ENCODE measurements around the gene TMEM229A.

DNA sequence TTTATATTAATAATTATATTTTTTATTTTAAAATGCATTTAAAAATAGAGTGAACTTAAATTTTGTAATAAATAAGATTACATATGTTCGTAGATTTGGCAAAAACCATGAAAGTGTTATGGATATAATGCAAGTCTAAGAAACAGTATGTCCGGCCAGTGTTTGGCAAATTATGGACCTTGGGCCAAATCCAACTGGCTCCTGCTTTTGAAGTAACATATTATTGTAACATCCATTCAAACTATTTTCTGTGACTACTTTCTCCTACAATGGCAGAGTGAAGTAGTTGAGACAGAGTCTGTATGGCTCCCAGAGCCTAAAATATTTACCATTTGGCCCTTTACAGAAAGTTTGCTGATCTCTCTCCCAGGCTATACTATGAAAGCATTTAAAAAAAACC, 38.9 kb downstream of the TMEM229A start:
- TF ChIP-seq, protein P1, sequence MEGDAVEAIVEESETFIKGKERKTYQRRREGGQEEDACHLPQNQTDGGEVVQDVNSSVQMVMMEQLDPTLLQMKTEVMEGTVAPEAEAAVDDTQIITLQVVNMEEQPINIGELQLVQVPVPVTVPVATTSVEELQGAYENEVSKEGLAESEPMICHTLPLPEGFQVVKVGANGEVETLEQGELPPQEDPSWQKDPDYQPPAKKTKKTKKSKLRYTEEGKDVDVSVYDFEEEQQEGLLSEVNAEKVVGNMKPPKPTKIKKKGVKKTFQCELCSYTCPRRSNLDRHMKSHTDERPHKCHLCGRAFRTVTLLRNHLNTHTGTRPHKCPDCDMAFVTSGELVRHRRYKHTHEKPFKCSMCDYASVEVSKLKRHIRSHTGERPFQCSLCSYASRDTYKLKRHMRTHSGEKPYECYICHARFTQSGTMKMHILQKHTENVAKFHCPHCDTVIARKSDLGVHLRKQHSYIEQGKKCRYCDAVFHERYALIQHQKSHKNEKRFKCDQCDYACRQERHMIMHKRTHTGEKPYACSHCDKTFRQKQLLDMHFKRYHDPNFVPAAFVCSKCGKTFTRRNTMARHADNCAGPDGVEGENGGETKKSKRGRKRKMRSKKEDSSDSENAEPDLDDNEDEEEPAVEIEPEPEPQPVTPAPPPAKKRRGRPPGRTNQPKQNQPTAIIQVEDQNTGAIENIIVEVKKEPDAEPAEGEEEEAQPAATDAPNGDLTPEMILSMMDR (conservative IDR thresholded peaks at IDR 0.05; ENCODE audit: low read length), result no peak
- no peak for TF ChIP-seq EZH2phosphoT487 (IDR thresholded peaks at IDR 0.05; ENCODE audit: borderline replicate concordance)
